GM23338 (cell line): ENCODE measurements around the gene COX7B2. TPM values are rescaled to one million over a fixed set of nuclear protein-coding genes. Genes with fewer than 3 reads are reported as not detected.

Experiments
- ATAC-seq: fragments of 200-7000 bp; cut with Tn5 transposase; 3 replicates; pipeline ENCODE4 v1.9.1; 2020
- DNase-seq: peaks from one replicate; pipeline ENCODE4 v3.0.0-alpha.2; 2015; ENCODE audit warnings: low spot score
- H2AFZ ChIP-seq: fragments of 200-600 bp; sonication (generic); 2 replicates; pipeline ENCODE4 v1.8.0; 2016; ENCODE audit warnings: antibody characterized with exemption, mild to moderate bottlenecking, moderate library complexity
- H3F3A ChIP-seq: fragments of 200-600 bp; sonication (generic); replicated peaks from 2 replicates; pipeline ENCODE4 v1.8.0; 2017; ENCODE audit warnings: antibody characterized with exemption, mixed run types, low read depth
- H3K27ac ChIP-seq: fragments of 200-600 bp; sonication (generic); 2 replicates; pipeline ENCODE4 v1.6.1; 2016; ENCODE audit warnings: low read depth
- H3K27me3 ChIP-seq: fragments of 200-600 bp; sonication (generic); 2 replicates; pipeline ENCODE4 v1.8.0; 2016; ENCODE audit warnings: mild to moderate bottlenecking, mixed run types, moderate library complexity; ENCODE audit not compliant: insufficient read depth
- H3K36me3 ChIP-seq: fragments of 200-600 bp; sonication (generic); 2 replicates; pipeline ENCODE4 v1.8.0; 2016; ENCODE audit warnings: mild to moderate bottlenecking; ENCODE audit not compliant: insufficient read depth
- H3K4me1 ChIP-seq: fragments of 200-600 bp; sonication (generic); 2 replicates; pipeline ENCODE4 v1.8.0; 2016; ENCODE audit warnings: mild to moderate bottlenecking, moderate library complexity; ENCODE audit not compliant: insufficient read depth
- H3K4me2 ChIP-seq: fragments of 200-600 bp; sonication (generic); 2 replicates; pipeline ENCODE4 v1.7.1; 2017; ENCODE audit warnings: mixed run types
- H3K4me3 ChIP-seq: fragments of 200-600 bp; sonication (generic); 2 replicates; pipeline ENCODE4 v1.6.1; 2016; ENCODE audit warnings: mixed run types
- H3K79me2 ChIP-seq: fragments of 200-600 bp; sonication (generic); replicated peaks from 2 replicates; pipeline ENCODE4 v1.8.0; 2017; ENCODE audit warnings: mild to moderate bottlenecking; ENCODE audit not compliant: insufficient read depth
- H3K9me2 ChIP-seq: fragments of 200-600 bp; sonication (generic); 2 replicates; pipeline ENCODE4 v1.8.0; 2017; ENCODE audit not compliant: insufficient read depth
- H4K20me1 ChIP-seq: fragments of 200-600 bp; sonication (generic); replicated peaks from 2 replicates; pipeline ENCODE4 v1.8.0; 2017; ENCODE audit warnings: mild to moderate bottlenecking; ENCODE audit not compliant: insufficient read depth
- H3K27ac Mint-ChIP-seq: 2 replicates; pipeline ENCODE4 v1.8.0; 2020; ENCODE audit warnings: inconsistent platforms, mild to moderate bottlenecking, moderate library complexity, mixed read lengths
- H3K27me3 Mint-ChIP-seq: 3 replicates; pipeline ENCODE4 v1.8.0; 2022; ENCODE audit warnings: low read depth, mild to moderate bottlenecking, moderate library complexity, mixed read lengths, inconsistent platforms; ENCODE audit not compliant: insufficient read depth, poor library complexity
- H3K36me3 Mint-ChIP-seq: 3 replicates; pipeline ENCODE4 v1.8.0; 2021; ENCODE audit warnings: low read depth, mild to moderate bottlenecking, inconsistent platforms, moderate library complexity, mixed read lengths
- H3K4me1 Mint-ChIP-seq: 3 replicates; pipeline ENCODE4 v1.8.0; 2020; ENCODE audit warnings: mild to moderate bottlenecking, inconsistent platforms, mixed read lengths
- H3K4me3 Mint-ChIP-seq: 3 replicates; pipeline ENCODE4 v1.8.0; 2021; ENCODE audit warnings: moderate library complexity, mild to moderate bottlenecking, inconsistent platforms, mixed read lengths
- H3K9me3 Mint-ChIP-seq: 3 replicates; pipeline ENCODE4 v1.8.0; 2020; ENCODE audit warnings: moderate library complexity, mild to moderate bottlenecking, inconsistent platforms, mixed read lengths
- CREB1 ChIP-seq: fragments of 250-450 bp; sonication (Bioruptor Pico); IDR thresholded peaks from 2 replicates; pipeline ENCODE4 v1.5.0; 2020; ENCODE audit warnings: low read depth, mild to moderate bottlenecking, moderate library complexity
- CTCF ChIP-seq, 2 experiments: fragments of 200-600 bp in 1 of 2; sonication (generic) in 1 of 2; conservative IDR thresholded peaks; 2 replicates each; pipeline versions ENCODE4 v1.5.1 to v1.6.1; 2016 to 2017; ENCODE audit warnings: antibody characterized with exemption in 2 of 2, low read depth in 2 of 2, mild to moderate bottlenecking in 2 of 2, moderate library complexity in 1 of 2
- EZH2 ChIP-seq: fragments of 200-600 bp; sonication (generic); IDR thresholded peaks from one replicate; pipeline ENCODE4 v1.8.0; 2017; ENCODE audit warnings: antibody characterized with exemption, mild to moderate bottlenecking, low read depth; ENCODE audit not compliant: unreplicated experiment
- NANOG ChIP-seq: IDR thresholded peaks from 2 replicates; pipeline ENCODE4 v1.6.1; 2016; ENCODE audit warnings: antibody characterized with exemption, borderline replicate concordance
- STAT1 ChIP-seq: IDR thresholded peaks from one replicate; pipeline ENCODE4 v1.6.1; 2016; ENCODE audit warnings: antibody characterized with exemption; ENCODE audit not compliant: unreplicated experiment
- ZNF462 ChIP-seq: fragments of 250-450 bp; sonication (Bioruptor Pico); IDR thresholded peaks from 2 replicates; pipeline ENCODE4 v1.5.0; 2020; ENCODE audit warnings: mild to moderate bottlenecking, moderate library complexity
- polyA plus RNA-seq: library from polyadenylated mRNA; unstranded; fragments of >200 nt; fragmentation: Nextera tagmentation; extraction: Ambion mirVana; gene quantifications from 2 replicates; pipeline ENCODE4 v1.2.1, GENCODE V29; 2016
- total RNA-seq: library from RNA; depleted of rRNA; stranded (reverse); fragments of >200 nt; shearing (Covaris generic); gene quantifications from 2 replicates; pipeline ENCODE4 v1.2.3, GENCODE V29; 2014
- TF ChIP-seq, protein P1 (sequence below): IDR thresholded peaks from one replicate; pipeline ENCODE4 v1.6.1; 2018; ENCODE audit warnings: antibody characterized with exemption; ENCODE audit not compliant: unreplicated experiment

Gene COX7B2
- total and polyA plus RNA-seq, 2 experiments from 2014 or later: not detected

DNA sequence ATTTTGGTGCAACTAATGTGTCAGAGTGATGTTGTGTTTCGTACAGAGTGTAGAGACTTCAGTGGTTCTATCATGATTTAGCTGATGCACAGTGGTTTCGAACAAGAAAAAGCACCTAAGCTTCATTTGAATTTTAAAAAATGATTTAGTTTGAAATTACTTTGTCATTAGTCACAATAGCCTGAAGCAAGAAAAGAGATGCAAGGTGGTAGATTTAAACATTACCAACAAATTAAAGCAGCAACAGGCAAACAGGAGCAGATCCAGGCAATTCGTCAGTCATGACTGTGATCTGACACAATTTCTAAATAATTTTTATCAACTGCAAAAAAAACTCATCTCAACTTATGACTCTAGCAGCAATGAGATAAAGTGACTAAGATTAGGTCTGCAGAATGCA lies 24.6 kb upstream of the COX7B2 start (continued):
- TF ChIP-seq NANOG (no peak), STAT1 (no peak), CREB1 (CRISPR knock-in tag) (no peak)

- no peaks in the 10 kb centered on the region for H3K27me3 Mint-ChIP-seq
Observed at GRCh38 chr4:46931981-46932380, 22.9 kb upstream of the COX7B2 start.

DNA sequence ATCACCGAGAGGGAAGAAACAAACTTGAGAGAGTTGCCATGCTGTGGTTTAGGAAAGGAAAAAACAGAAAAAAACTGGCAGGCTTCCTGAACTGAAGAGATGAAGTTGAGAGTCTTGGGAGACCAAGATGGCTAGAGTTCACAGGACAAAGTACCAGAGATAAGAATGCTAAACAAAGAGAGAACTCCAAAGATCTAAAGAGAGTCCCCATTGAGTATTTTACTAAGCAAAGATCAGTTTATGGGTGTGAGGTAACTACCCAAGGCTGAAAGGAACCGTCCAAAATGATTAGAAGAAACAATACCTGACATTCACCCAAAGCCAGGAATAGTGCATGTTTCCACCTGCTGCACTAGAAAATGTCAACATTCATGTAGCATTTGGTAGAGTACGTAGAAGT lies 21.8 kb upstream of the COX7B2 start:
- H3K9me3 Mint-ChIP-seq: no peaks in the 10 kb centered on the region
- H3K4me3 Mint-ChIP-seq: no peak overlapping the region
- Histone ChIP-seq H2AFZ (no peak overlapping the region), H3K4me1 (no peaks in the 10 kb centered on the region), H3K4me3 (no peak overlapping the region), H3K27me3 (no peaks in the 10 kb centered on the region), H3K4me2 (no peak overlapping the region), H4K20me1 (no peaks in the 10 kb centered on the region), H3K27ac (no peak overlapping the region), H3K9me2 (no peaks in the 10 kb centered on the region), H3K36me3 (no peaks in the 10 kb centered on the region), H3F3A (no peaks in the 10 kb centered on the region), H3K79me2 (no peaks in the 10 kb centered on the region)
- H3K4me1 Mint-ChIP-seq: no peaks in the 10 kb centered on the region
- no peak for DNase-seq
- no peak overlapping the region for H3K27ac Mint-ChIP-seq
- H3K27me3 Mint-ChIP-seq: no peaks in the 10 kb centered on the region
- ATAC-seq: no peak
- no peaks in the 10 kb centered on the region for H3K36me3 Mint-ChIP-seq
- no peak for TF ChIP-seq ZNF462 (CRISPR knock-in tag)
- TF ChIP-seq, protein P1, sequence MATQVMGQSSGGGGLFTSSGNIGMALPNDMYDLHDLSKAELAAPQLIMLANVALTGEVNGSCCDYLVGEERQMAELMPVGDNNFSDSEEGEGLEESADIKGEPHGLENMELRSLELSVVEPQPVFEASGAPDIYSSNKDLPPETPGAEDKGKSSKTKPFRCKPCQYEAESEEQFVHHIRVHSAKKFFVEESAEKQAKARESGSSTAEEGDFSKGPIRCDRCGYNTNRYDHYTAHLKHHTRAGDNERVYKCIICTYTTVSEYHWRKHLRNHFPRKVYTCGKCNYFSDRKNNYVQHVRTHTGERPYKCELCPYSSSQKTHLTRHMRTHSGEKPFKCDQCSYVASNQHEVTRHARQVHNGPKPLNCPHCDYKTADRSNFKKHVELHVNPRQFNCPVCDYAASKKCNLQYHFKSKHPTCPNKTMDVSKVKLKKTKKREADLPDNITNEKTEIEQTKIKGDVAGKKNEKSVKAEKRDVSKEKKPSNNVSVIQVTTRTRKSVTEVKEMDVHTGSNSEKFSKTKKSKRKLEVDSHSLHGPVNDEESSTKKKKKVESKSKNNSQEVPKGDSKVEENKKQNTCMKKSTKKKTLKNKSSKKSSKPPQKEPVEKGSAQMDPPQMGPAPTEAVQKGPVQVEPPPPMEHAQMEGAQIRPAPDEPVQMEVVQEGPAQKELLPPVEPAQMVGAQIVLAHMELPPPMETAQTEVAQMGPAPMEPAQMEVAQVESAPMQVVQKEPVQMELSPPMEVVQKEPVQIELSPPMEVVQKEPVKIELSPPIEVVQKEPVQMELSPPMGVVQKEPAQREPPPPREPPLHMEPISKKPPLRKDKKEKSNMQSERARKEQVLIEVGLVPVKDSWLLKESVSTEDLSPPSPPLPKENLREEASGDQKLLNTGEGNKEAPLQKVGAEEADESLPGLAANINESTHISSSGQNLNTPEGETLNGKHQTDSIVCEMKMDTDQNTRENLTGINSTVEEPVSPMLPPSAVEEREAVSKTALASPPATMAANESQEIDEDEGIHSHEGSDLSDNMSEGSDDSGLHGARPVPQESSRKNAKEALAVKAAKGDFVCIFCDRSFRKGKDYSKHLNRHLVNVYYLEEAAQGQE: no peak

More at GRCh38 chr4:46931981-46932380, 22.9 kb upstream of the COX7B2 start:
- H3K36me3 ChIP-seq: no peaks in the 10 kb centered on the region
- no peaks in the 10 kb centered on the region for H3K4me1 ChIP-seq
- H3K79me2 ChIP-seq: no peaks in the 10 kb centered on the region
- no peak overlapping the region for H3K4me2 ChIP-seq
- no peaks in the 10 kb centered on the region for H4K20me1 ChIP-seq
- no peaks in the 10 kb centered on the region for H3F3A ChIP-seq
- no peak overlapping the region for H3K27ac Mint-ChIP-seq
- H3K27ac ChIP-seq: no peak overlapping the region
- H3K4me1 Mint-ChIP-seq: no peaks in the 10 kb centered on the region
- H3K9me3 Mint-ChIP-seq: no peaks in the 10 kb centered on the region
- DNase-seq (peak; percentile 75), ATAC-seq (peak; percentile 90)
- TF ChIP-seq EZH2 (no peak), CTCF (conservative IDR thresholded peaks at IDR 0.05; ENCODE audit: low read depth in 2 of 2) (peak; percentile 81 to 84)
- no peaks in the 10 kb centered on the region for H3K36me3 Mint-ChIP-seq
- no peaks in the 10 kb centered on the region for H3K9me2 ChIP-seq
- no peak overlapping the region for H3K4me3 Mint-ChIP-seq
- no peaks in the 10 kb centered on the region for H3K27me3 ChIP-seq
- H2AFZ ChIP-seq: no peak overlapping the region
- no peak overlapping the region for H3K4me3 ChIP-seq
